Epithelial cell of esophagus (primary cell): Measurements from ENCODE around the gene STARD9.

Experiments
- DNase-seq: peaks from one replicate; pipeline ENCODE4 v3.0.0; 2010; ENCODE audit warnings: low read depth
- H3K4me3 ChIP-seq: 2 replicates; pipeline ENCODE4 v1.5.1; 2011; ENCODE audit warnings: mild to moderate bottlenecking, low read length, control low read depth
- TF ChIP-seq, protein P1 (sequence below): IDR thresholded peaks from 2 replicates; pipeline ENCODE4 v1.5.1; 2011; ENCODE audit warnings: low read depth, mild to moderate bottlenecking, low read length, control low read depth, inconsistent platforms; ENCODE audit not compliant: insufficient read depth; ENCODE audit errors: missing control alignments

Gene STARD9

DNA sequence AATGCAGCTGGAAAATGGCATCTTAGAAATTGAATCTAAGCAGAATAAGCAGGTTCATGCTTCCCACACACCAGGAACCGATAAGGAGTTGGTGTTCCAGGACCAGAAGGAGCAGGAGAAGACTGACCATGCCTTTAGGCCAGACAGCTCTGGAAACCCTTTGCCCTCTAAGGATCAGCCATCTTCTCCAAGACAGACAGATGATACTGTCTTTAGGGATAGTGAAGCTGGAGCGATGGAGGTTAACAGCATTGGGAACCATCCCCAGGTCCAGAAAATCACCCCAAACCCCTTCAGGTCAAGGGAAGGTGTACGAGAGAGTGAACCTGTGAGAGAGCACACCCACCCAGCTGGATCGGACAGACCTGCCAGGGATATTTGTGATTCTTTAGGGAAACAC, 112.3 kb downstream of the STARD9 start:
- no peak for DNase-seq
- TF ChIP-seq, protein P1, sequence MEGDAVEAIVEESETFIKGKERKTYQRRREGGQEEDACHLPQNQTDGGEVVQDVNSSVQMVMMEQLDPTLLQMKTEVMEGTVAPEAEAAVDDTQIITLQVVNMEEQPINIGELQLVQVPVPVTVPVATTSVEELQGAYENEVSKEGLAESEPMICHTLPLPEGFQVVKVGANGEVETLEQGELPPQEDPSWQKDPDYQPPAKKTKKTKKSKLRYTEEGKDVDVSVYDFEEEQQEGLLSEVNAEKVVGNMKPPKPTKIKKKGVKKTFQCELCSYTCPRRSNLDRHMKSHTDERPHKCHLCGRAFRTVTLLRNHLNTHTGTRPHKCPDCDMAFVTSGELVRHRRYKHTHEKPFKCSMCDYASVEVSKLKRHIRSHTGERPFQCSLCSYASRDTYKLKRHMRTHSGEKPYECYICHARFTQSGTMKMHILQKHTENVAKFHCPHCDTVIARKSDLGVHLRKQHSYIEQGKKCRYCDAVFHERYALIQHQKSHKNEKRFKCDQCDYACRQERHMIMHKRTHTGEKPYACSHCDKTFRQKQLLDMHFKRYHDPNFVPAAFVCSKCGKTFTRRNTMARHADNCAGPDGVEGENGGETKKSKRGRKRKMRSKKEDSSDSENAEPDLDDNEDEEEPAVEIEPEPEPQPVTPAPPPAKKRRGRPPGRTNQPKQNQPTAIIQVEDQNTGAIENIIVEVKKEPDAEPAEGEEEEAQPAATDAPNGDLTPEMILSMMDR: no peak
- no peak overlapping the region for H3K4me3 ChIP-seq

DNA sequence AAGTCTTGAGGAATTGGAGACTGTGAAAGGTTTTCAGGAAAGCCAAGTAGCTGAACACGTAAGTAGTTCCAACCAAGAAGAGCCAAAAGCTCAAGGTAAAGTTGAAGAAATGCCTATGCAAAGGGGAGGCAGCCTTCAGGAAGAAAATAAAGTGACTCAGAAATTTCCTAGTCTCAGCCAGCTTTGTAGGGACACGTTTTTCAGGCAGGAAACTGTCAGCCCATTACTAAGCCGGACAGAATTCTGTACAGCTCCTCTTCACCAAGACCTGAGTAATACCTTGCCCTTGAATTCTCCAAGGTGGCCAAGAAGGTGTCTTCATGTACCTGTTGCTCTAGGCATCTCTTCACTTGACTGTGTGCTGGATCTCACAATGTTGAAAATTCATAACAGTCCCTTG, 112.9 kb downstream of the STARD9 start:
- peak; percentile 96 for DNase-seq
- TF ChIP-seq, protein P1: no peak
- H3K4me3 ChIP-seq: no peak overlapping the region

DNA sequence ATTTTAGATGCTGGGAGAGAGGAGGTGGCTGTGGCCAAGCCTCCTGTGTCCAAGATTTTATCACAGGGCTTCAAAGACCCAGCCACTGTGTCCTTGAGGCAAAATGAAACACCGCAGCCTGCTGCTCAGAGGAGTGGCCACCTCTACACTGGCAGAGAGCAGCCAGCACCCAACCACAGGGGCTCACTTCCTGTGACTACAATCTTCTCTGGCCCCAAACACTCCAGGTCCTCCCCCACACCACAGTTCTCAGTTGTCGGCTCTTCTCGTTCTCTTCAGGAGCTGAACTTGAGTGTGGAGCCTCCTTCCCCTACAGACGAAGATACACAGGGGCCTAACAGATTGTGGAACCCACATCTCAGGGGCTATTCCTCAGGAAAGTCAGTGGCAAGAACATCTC, 115.9 kb downstream of the STARD9 start:
- H3K4me3 ChIP-seq: no peak overlapping the region
- DNase-seq: no peak
- TF ChIP-seq, protein P1: no peak

DNA sequence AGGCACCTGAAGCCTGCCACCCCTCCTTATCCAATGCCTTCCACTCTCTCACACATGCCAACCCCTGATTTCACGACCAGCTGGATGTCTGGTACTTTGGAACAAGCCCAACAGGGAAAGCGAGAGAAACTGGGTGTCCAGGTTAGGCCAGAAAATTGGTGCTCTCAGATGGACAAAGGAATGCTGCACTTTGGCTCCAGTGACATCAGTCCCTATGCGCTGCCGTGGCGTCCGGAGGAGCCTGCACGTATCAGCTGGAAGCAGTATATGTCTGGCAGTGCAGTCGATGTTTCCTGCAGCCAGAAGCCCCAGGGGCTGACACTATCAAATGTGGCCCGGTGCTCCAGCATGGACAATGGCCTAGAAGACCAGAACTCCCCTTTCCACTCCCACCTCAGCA, 116.4 kb downstream of the STARD9 start:
- TF ChIP-seq, protein P1: no peak
- no peak for DNase-seq
- no peak overlapping the region for H3K4me3 ChIP-seq

DNA sequence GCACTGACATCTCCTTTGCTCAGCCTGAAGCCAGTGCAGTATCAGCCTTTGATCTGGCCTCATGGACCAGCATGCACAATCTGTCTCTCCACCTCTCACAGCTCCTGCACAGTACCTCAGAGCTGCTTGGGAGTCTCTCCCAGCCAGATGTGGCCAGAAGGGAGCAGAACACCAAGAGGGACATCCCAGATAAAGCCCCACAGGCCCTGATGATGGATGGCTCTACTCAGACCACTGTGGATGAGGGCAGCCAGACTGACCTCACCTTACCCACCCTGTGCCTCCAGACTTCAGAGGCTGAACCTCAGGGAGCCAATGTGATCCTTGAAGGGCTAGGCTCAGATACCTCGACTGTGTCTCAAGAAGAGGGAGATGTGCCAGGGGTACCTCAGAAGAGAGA, 117.1 kb downstream of the STARD9 start:
- no peak overlapping the region for H3K4me3 ChIP-seq
- TF ChIP-seq, protein P1: no peak
- no peak for DNase-seq

DNA sequence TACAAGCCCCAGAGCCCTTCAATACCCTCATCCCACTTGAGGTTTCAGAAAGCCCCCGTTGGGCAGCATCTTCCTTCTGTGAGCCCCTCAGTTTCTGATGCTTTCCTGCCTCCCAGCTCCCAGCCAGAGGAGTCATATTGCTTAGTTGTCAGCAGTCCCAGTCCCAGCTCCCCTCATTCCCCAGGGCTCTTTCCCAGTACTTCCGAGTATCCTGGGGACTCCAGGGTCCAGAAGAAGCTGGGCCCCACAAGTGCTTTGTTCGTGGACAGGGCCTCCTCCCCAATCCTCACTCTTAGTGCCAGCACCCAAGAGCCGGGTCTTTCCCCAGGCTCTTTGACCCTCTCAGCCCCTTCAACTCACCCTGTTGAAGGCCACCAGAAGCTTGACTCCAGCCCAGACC, 117.6 kb downstream of the STARD9 start:
- DNase-seq: no peak
- H3K4me3 ChIP-seq: no peak overlapping the region
- TF ChIP-seq, protein P1: no peak

DNA sequence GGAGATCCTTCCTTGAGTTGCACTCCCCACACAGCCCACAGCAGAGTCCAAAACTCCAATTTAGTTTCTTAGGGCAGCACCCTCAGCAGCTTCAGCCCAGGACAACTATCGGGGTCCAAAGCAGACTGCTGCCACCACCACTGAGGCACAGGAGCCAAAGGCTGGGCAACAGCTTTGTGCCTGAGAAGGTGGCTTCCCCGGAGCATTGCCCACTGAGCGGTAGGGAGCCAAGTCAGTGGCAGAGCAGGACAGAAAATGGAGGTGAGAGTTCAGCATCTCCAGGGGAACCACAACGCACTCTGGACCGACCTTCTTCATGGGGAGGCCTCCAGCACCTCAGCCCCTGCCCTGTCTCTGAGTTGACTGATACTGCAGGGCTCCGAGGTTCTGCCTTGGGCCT, 118.1 kb downstream of the STARD9 start:
- DNase-seq: no peak
- TF ChIP-seq, protein P1: no peak
- H3K4me3 ChIP-seq: no peak overlapping the region
